SK-N-SH (cell line): ENCODE data around the gene TAS2R8. TPM values are rescaled to one million over a fixed set of nuclear protein-coding genes. Genes with fewer than 3 reads are reported as not detected.

Source experiments
- CTCF ChIA-PET: fragments of 300-600, 350-600 bp; formaldehyde crosslinking; extraction: SDS; loops from one replicate; lab custom pipeline; 2021; lab: Yijun Ruan, JAX
- POLR2A ChIA-PET: fragments of 350-600 bp; sonication (Branson Sonifier 250); formaldehyde crosslinking; extraction: SDS; loops from one replicate; lab custom pipeline; 2020; ENCODE audit warnings: antibody characterized with exemption, inconsistent platforms; lab: Yijun Ruan, JAX
- DNase-seq: peaks from one replicate; pipeline ENCODE4 v3.0.0; 2012
- H2AFZ ChIP-seq: fragments of 200-600 bp; sonication (generic); 2 replicates; pipeline ENCODE4 v1.8.1; 2016; ENCODE audit warnings: antibody characterized with exemption, mild to moderate bottlenecking, low read depth
- H3F3A ChIP-seq: fragments of 200-600 bp; sonication (generic); replicated peaks from 2 replicates; pipeline ENCODE3; 2016; ENCODE audit warnings: antibody characterized with exemption, mild to moderate bottlenecking; ENCODE audit not compliant: insufficient read depth
- H3K27ac ChIP-seq, 2 experiments: fragments of 200-500 bp in 1 of 2; fragments of 200-600 bp in 1 of 2; sonication (Bioruptor generic) in 1 of 2; sonication (generic), shearing (Covaris generic) in 1 of 2; 2 replicates each; pipeline versions ENCODE4 v1.5.1 to v1.6.1; 2014 to 2016; ENCODE audit warnings: low read depth in 2 of 2, inconsistent platforms in 1 of 2, low read length in 1 of 2, mild to moderate bottlenecking in 1 of 2, mixed read lengths in 1 of 2
- H3K27me3 ChIP-seq: fragments of 200-600 bp; sonication (generic), shearing (Covaris generic); 2 replicates; pipeline ENCODE4 v1.6.1; 2016; ENCODE audit warnings: mixed run types; ENCODE audit not compliant: insufficient read depth
- H3K36me3 ChIP-seq, 2 experiments: fragments of 200-500 bp in 1 of 2; fragments of 200-600 bp in 1 of 2; sonication (Bioruptor generic) in 1 of 2; sonication (generic) in 1 of 2; replicated peaks in 1 of 2; 2 replicates each; pipeline versions ENCODE3 to v1.5.1; 2014 to 2016; ENCODE audit warnings: low read length in 1 of 2, mild to moderate bottlenecking in 1 of 2; ENCODE audit not compliant: insufficient read depth in 2 of 2, control insufficient read depth in 1 of 2
- H3K4me1 ChIP-seq, 2 experiments: fragments of 200-500 bp in 1 of 2; fragments of 200-600 bp in 1 of 2; sonication (Bioruptor generic) in 1 of 2; sonication (generic), shearing (Covaris generic) in 1 of 2; 2 replicates each; pipeline versions ENCODE4 v1.5.1 to v1.6.1; 2014 to 2016; ENCODE audit warnings: low read depth in 1 of 2, low read length in 1 of 2, mixed run types in 1 of 2; ENCODE audit not compliant: insufficient read depth in 2 of 2, control insufficient read depth in 1 of 2
- H3K4me2 ChIP-seq: fragments of 200-600 bp; sonication (generic), shearing (Covaris generic); 2 replicates; pipeline ENCODE4 v1.6.1; 2017; ENCODE audit warnings: mixed run types
- H3K4me3 ChIP-seq, 2 experiments: fragments of 200-500 bp in 1 of 2; fragments of 200-600 bp in 1 of 2; sonication (Bioruptor generic) in 1 of 2; sonication (generic), shearing (Covaris generic) in 1 of 2; 2 replicates each; pipeline versions ENCODE4 v1.5.1 to v1.8.1; 2014 to 2016; ENCODE audit warnings: low read depth in 2 of 2, inconsistent platforms in 1 of 2, low read length in 1 of 2, mild to moderate bottlenecking in 1 of 2, mixed read lengths in 1 of 2, moderate library complexity in 1 of 2
- H3K79me2 ChIP-seq: fragments of 200-600 bp; sonication (generic); 2 replicates; pipeline ENCODE4 v1.8.1; 2017; ENCODE audit warnings: mild to moderate bottlenecking; ENCODE audit not compliant: insufficient read depth
- H3K9ac ChIP-seq: fragments of 200-600 bp; sonication (generic); 2 replicates; pipeline ENCODE4 v1.6.1; 2017; ENCODE audit warnings: mixed run types
- H3K9me2 ChIP-seq: fragments of 200-600 bp; sonication (generic); 2 replicates; pipeline ENCODE4 v1.6.1; 2017; ENCODE audit warnings: mixed run types
- H3K9me3 ChIP-seq: fragments of 200-600 bp; sonication (generic); 2 replicates; pipeline ENCODE4 v1.6.1; 2017; ENCODE audit warnings: mixed run types, mild to moderate bottlenecking, moderate library complexity
- H4K20me1 ChIP-seq: fragments of 200-600 bp; sonication (generic); 2 replicates; pipeline ENCODE4 v1.6.1; 2017; ENCODE audit warnings: mild to moderate bottlenecking, mixed run types; ENCODE audit not compliant: insufficient read depth
- CHD2 ChIP-seq: fragments of 150-350 bp; IDR thresholded peaks from 2 replicates; pipeline ENCODE4 v1.6.1; 2018; ENCODE audit warnings: low read length; ENCODE audit not compliant: partially characterized antibody
- CTCF ChIP-seq: fragments of 200-600 bp; sonication (generic); IDR thresholded peaks from 2 replicates; pipeline ENCODE4 v1.6.1; 2017; ENCODE audit warnings: antibody characterized with exemption, mild to moderate bottlenecking, moderate library complexity
- ELF1 ChIP-seq: IDR thresholded peaks from 2 replicates; pipeline ENCODE4 v1.4.0; 2012
- FOSL2 ChIP-seq: IDR thresholded peaks from 2 replicates; pipeline ENCODE4 v1.4.0; 2012; ENCODE audit warnings: low read depth, mild to moderate bottlenecking, moderate library complexity, borderline replicate concordance
- FOXJ3 ChIP-seq: sonication (generic); formaldehyde crosslinking; IDR thresholded peaks from 2 replicates; pipeline ENCODE4 v1.5.1; 2020; ENCODE audit warnings: mild to moderate bottlenecking, missing genetic modification reagents
- FOXM1 ChIP-seq: IDR thresholded peaks from 2 replicates; pipeline ENCODE4 v1.4.0; 2012; ENCODE audit warnings: low read depth, mild to moderate bottlenecking
- GATA2 ChIP-seq: sonication (generic); formaldehyde crosslinking; IDR thresholded peaks from 2 replicates; pipeline ENCODE4 v1.5.0; 2020; ENCODE audit warnings: mild to moderate bottlenecking, missing genetic modification reagents
- JUND ChIP-seq: IDR thresholded peaks from 2 replicates; pipeline ENCODE4 v1.4.0; 2012
- MEF2A ChIP-seq: IDR thresholded peaks from 2 replicates; pipeline ENCODE4 v1.4.0; 2012; ENCODE audit warnings: low read depth, borderline replicate concordance
- PBX3 ChIP-seq: IDR thresholded peaks from 2 replicates; pipeline ENCODE4; 2012
- POLR2AphosphoS5 ChIP-seq: IDR thresholded peaks from 2 replicates; pipeline ENCODE4 v1.6.1; 2012; ENCODE audit warnings: low read depth, low read length
- RFX5 ChIP-seq: IDR thresholded peaks from 2 replicates; pipeline ENCODE4 v1.6.1; 2012; ENCODE audit warnings: mild to moderate bottlenecking, improper control_type of control experiment, low read length
- RXRA ChIP-seq: IDR thresholded peaks from 2 replicates; pipeline ENCODE4 v1.4.0; 2012; ENCODE audit warnings: low read depth, mild to moderate bottlenecking, borderline replicate concordance
- TEAD4 ChIP-seq: IDR thresholded peaks from 2 replicates; pipeline ENCODE4 v1.4.0; 2012; ENCODE audit warnings: mild to moderate bottlenecking, borderline replicate concordance; ENCODE audit not compliant: insufficient read depth
- USF1 ChIP-seq: IDR thresholded peaks from 2 replicates; pipeline ENCODE4 v1.4.0; 2012; ENCODE audit warnings: low read depth, borderline replicate concordance
- USF2 ChIP-seq: fragments of 150-350 bp; IDR thresholded peaks from 2 replicates; pipeline ENCODE4 v1.6.1; 2017; ENCODE audit warnings: antibody characterized with exemption, low read length, low read depth, borderline replicate concordance
- ZBTB33 ChIP-seq: IDR thresholded peaks from 2 replicates; pipeline ENCODE4 v1.4.0; 2012; ENCODE audit warnings: low read depth, borderline replicate concordance
- WGBS: methylation state at CpG from one replicate; pipeline ENCODE4 v1.1.6; 2017; ENCODE audit warnings: low lambda C conversion rate; 5-methylcytosine and 5-hydroxymethylcytosine counted together
- polyA plus RNA-seq, 3 experiments: library from polyadenylated mRNA; depleted of rRNA; stranded (reverse); fragments of >200 nt; gene quantifications; 2 replicates each; pipeline ENCODE4 v1.2.3, GENCODE V29; 2012

TAS2R8 gene
- polyA plus RNA-seq, 1 of the 3 experiments (the other 2 are of a cell fraction) = not detected

GRCh38 chr12:10838461-10838860 is 31.4 kb upstream of the TAS2R8 start:
- Histone ChIP-seq H3K4me3 (no peak overlapping the region), H3K9me3 (no peaks in the 10 kb centered on the region), H4K20me1 (no peaks in the 10 kb centered on the region), H3K27ac (no peak overlapping the region), H3K79me2 (no peaks in the 10 kb centered on the region), H3K9ac (no peak overlapping the region), H3K4me2 (no peak overlapping the region), H2AFZ (no peak overlapping the region), H3K27me3 (no peaks in the 10 kb centered on the region), H3F3A (peaks cover 4% of the 10 kb centered on the region), H3K9me2 (no peaks in the 10 kb centered on the region), H3K36me3 (peaks cover 10 to 14% of the 10 kb centered on the region in 2 experiments), H3K4me1 (no peaks in the 10 kb centered on the region)
- WGBS = 94% methylated on average over 3 of the region's 3 CpGs
- CTCF ChIA-PET = no interaction called here
- DNase-seq = no peak
- TF ChIP-seq ZBTB33 (no peak), MEF2A (no peak), POLR2AphosphoS5 (no peak), USF2 (no peak), CHD2 (no peak), JUND (no peak), RFX5 (no peak), ELF1 (no peak), CTCF (no peak), RXRA (no peak), FOXJ3 (no peak), FOXM1 (no peak), TEAD4 (no peak), GATA2 (CRISPR knock-in tag) (no peak), PBX3 (no peak), FOSL2 (no peak), USF1 (no peak)
- POLR2A ChIA-PET = no interaction called here
